ENCODE data around the gene MAPK11. TPM values are rescaled to one million over a fixed set of nuclear protein-coding genes. Genes with fewer than 3 reads are reported as not detected.

Gene MAPK11
- total and polyA plus RNA-seq, 9 of the 15 experiments (the other 6 are each of a cell fraction or from before 2014, with no cell fraction given), result 0.06 to 14.6 (median 5.3) TPM

DNA sequence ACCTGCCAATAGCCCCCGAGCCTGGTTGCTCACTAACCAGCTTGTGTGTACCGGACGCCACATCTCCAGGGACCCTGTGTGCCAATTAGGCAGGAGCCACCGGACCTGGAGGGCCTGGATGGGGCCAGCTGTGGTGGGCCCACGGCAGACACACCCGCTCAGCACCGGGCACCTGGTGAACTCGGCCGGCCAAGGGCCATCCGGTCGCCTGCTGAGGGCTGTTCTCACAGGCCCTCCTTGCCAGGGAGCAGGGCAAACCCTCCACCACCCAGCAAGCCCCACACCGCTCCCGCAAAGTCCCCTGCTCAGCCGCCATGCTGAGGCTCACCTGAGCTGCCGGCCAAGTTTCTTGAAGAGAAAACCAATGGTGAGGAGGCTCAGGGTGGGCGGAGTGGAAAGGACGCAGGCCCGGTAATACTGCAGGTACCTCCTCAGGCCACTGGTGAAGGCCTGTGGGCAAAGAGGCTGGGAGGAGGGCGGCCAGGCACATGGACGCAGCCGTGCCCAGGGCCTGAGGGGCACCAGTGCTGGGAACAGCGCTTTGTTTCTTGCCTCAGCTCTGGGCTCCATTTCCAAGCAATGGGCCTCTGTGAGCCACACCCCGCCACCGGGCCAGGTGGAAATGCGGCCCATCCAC lies 42.5 kb downstream of the MAPK11 start:
- no peak for ATAC-seq

DNA sequence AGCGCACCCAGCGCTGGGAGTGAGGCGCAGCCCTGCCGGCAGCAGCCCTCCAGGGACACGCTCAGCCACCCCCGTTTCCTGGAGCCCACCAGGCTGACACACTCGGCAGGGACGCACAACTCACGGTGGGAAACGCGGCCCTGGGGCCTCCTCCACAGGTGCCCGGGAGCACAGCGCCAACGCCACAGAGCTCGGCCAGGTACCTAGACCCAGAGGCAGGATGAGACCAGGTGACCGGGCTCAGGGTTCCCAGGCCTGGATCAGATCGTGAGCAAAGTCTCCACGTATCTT lies 43.4 kb downstream of the MAPK11 start:
- no peaks in the 10 kb centered on the region for H3K79me2 ChIP-seq (ENCODE audit: control insufficient read depth, insufficient read depth, low read length)
- POLR2A ChIA-PET, result interaction anchor here (0.7 to 1.2 kb wide), 3 partner anchors 9 to 23 kb away, joined by 3 to 4 read pairs (median 3); no protein-coding TSS in a partner anchor
- DNase-seq (ENCODE audit: extremely low read depth in 1 of 4, low spot score in 3 of 4) (no peak), FAIRE-seq (no peak), ATAC-seq (no peak)
- no peak overlapping the region for H3K4me3 ChIP-seq
- peaks cover 42% of the 10 kb centered on the region; the same call in 2 of the 3 replicates for H3K36me3 ChIP-seq (ENCODE audit: control insufficient read depth, insufficient read depth, low read length)
- H3K9ac ChIP-seq (ENCODE audit: insufficient read depth in 1 of 2, low read depth in 2 of 2, low read length in 2 of 2), result no peak overlapping the region
- no peak overlapping the region for H3K4me2 ChIP-seq (ENCODE audit: insufficient read depth, low read length)
- H3K27ac ChIP-seq (ENCODE audit: extremely low read depth, low read depth, low read length), result no peak overlapping the region
- CTCF ChIA-PET (ENCODE audit: low intra/inter-chr PET ratio), result no interaction called here
- H2AFZ ChIP-seq (ENCODE audit: low read depth, low read length), result no peak overlapping the region
- 93% methylated on average over 15 of the region's 18 CpGs for WGBS (ENCODE audit: insufficient coverage, low coverage, missing lambda C conversion rate)
- intact Hi-C loops (cut with micrococcal nuclease) (no loop called here), in situ Hi-C loops (cut with MboI) (no loop called here)
- TF ChIP-seq, protein P1, sequence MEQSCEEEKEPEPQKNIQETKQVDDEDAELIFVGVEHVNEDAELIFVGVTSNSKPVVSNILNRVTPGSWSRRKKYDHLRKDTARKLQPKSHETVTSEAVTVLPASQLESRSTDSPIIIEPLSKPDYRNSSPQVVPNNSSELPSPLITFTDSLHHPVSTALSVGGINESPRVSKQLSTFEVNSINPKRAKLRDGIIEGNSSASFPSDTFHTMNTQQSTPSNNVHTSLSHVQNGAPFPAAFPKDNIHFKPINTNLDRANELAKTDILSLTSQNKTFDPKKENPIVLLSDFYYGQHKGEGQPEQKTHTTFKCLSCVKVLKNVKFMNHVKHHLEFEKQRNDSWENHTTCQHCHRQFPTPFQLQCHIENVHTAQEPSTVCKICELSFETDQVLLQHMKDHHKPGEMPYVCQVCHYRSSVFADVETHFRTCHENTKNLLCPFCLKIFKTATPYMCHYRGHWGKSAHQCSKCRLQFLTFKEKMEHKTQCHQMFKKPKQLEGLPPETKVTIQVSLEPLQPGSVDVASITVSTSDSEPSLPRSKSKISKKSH (CRISPR knock-in tag; IDR thresholded peaks at IDR 0.05), result no peak
- 0 out of 2 replicates have a peak, but pooled peaks have one; percentile 1 for TF ChIP-seq POLR2G (IDR thresholded peaks at IDR 0.05; ENCODE audit: low read depth, low read length)
- TF ChIP-seq, protein P2, sequence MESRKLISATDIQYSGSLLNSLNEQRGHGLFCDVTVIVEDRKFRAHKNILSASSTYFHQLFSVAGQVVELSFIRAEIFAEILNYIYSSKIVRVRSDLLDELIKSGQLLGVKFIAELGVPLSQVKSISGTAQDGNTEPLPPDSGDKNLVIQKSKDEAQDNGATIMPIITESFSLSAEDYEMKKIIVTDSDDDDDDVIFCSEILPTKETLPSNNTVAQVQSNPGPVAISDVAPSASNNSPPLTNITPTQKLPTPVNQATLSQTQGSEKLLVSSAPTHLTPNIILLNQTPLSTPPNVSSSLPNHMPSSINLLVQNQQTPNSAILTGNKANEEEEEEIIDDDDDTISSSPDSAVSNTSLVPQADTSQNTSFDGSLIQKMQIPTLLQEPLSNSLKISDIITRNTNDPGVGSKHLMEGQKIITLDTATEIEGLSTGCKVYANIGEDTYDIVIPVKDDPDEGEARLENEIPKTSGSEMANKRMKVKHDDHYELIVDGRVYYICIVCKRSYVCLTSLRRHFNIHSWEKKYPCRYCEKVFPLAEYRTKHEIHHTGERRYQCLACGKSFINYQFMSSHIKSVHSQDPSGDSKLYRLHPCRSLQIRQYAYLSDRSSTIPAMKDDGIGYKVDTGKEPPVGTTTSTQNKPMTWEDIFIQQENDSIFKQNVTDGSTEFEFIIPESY (CRISPR knock-in tag; IDR thresholded peaks at IDR 0.05), result peak; percentile 19; the same call in 1 of the 2 replicates
- no TSS peak for BruUV-seq (replicated peaks)
- H3K9me1 ChIP-seq (ENCODE audit: control insufficient read depth, insufficient read depth, low read length), result no peaks in the 10 kb centered on the region
- peaks cover 0 to 12% of the 10 kb centered on the region in 2 experiments; a peak in 2 of 5 replicates for H3K4me1 ChIP-seq (replicated peaks in 1 of 2; ENCODE audit: control insufficient read depth in 2 of 2, insufficient read depth in 2 of 2, low read length in 2 of 2)
- H3K9me3 ChIP-seq (replicated peaks; ENCODE audit: control insufficient read depth, insufficient read depth, low read depth, low read length), result no peaks in the 10 kb centered on the region
- no peaks in the 10 kb centered on the region for H3K27me3 ChIP-seq (ENCODE audit: control insufficient read depth in 2 of 2, insufficient read depth in 2 of 2, low read length in 2 of 2)
- no peaks in the 10 kb centered on the region for H4K20me1 ChIP-seq (replicated peaks; ENCODE audit: control insufficient read depth, insufficient read depth, low read length)

More for the DNA sequence above, 42.5 kb downstream of the MAPK11 start:
- ChIA-PET CTCF (ENCODE audit: low intra/inter-chr PET ratio) (interaction anchor here (0.5 kb wide), 1 partner anchor 211 kb away, joined by 3 read pairs; no protein-coding TSS in a partner anchor), POLR2A (interaction anchor here (0.8 to 1.2 kb wide), 4 partner anchors 10 to 23 kb away, joined by 3 to 4 read pairs (median 3); no protein-coding TSS in a partner anchor)
- no peak overlapping the region for H3K4me3 ChIP-seq
- in situ Hi-C loops (cut with MboI), result no loop called here
- H3K79me2 ChIP-seq (ENCODE audit: control insufficient read depth, insufficient read depth, low read length), result no peaks in the 10 kb centered on the region
- H3K27ac ChIP-seq (ENCODE audit: extremely low read depth, low read depth, low read length), result no peak overlapping the region
- FAIRE-seq (no peak), DNase-seq (ENCODE audit: extremely low read depth in 1 of 4, low spot score in 3 of 4) (no peak)
- no peaks in the 10 kb centered on the region for H3K9me3 ChIP-seq (replicated peaks; ENCODE audit: control insufficient read depth, insufficient read depth, low read depth, low read length)
- no peak overlapping the region for H2AFZ ChIP-seq (ENCODE audit: low read depth, low read length)
- H3K9ac ChIP-seq (ENCODE audit: insufficient read depth in 1 of 2, low read depth in 2 of 2, low read length in 2 of 2), result no peak overlapping the region
- H3K4me2 ChIP-seq (ENCODE audit: insufficient read depth, low read length), result no peak overlapping the region
- H3K36me3 ChIP-seq (ENCODE audit: control insufficient read depth, insufficient read depth, low read length), result peaks cover 33% of the 10 kb centered on the region; the same call in 2 of the 3 replicates
- BruUV-seq (replicated peaks), result no TSS peak
- no peaks in the 10 kb centered on the region for H4K20me1 ChIP-seq (replicated peaks; ENCODE audit: control insufficient read depth, insufficient read depth, low read length)
- peaks cover 0 to 12% of the 10 kb centered on the region in 2 experiments; a peak in 2 of 5 replicates for H3K4me1 ChIP-seq (replicated peaks in 1 of 2; ENCODE audit: control insufficient read depth in 2 of 2, insufficient read depth in 2 of 2, low read length in 2 of 2)
- intact Hi-C loops (cut with micrococcal nuclease), result no loop called here
- WGBS (ENCODE audit: insufficient coverage, low coverage, missing lambda C conversion rate), result 90% methylated on average over 14 of the region's 25 CpGs
- H3K9me1 ChIP-seq (ENCODE audit: control insufficient read depth, insufficient read depth, low read length), result no peaks in the 10 kb centered on the region
- TF ChIP-seq POLR2G (IDR thresholded peaks at IDR 0.05; ENCODE audit: low read depth, low read length) (0 out of 2 replicates have a peak, but pooled peaks have one; percentile 9), EP300 (IDR thresholded peaks at IDR 0.05; ENCODE audit: low read length) (no peak)
- H3K27me3 ChIP-seq (ENCODE audit: control insufficient read depth in 2 of 2, insufficient read depth in 2 of 2, low read length in 2 of 2), result no peaks in the 10 kb centered on the region

All from K562 (cell line).